ENCODE data around the gene ATXN1. TPM values are rescaled to one million over a fixed set of nuclear protein-coding genes. Genes with fewer than 3 reads are reported as not detected.
"Not testable (repeated sequence)": the region's sequence is repeated elsewhere in the genome, so short reads cannot be mapped to it uniquely, and the experiment has no call there.

The ATXN1 gene
- total RNA-seq, 1 donor from 2014 or later = 18.4 TPM

DNA sequence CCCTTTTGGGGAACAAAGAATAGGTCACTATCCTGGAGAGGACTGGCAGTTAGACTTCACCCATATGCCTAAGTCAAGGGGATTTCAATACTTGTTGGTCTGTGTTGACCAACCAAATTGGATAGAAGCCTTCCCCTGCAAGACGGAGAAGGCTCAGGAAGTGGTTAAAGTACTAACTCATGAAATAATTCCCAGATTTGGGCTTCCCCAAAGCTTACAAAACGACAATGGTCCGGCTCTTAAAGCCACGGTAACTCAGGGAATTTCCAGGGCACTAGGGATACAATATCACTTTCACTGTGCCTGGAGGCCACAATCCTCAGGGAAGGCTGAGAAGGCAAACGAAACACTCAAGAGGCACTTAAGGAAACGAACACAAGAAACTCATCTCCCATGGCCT lies 299.8 kb downstream of the ATXN1 start:
- H3K4me3 ChIP-seq (ENCODE audit: low read depth, low read length) = no peak overlapping the region
- FAIRE-seq (no peak), DNase-seq (ENCODE audit: low read depth) (no peak)
- H3K36me3 ChIP-seq (ENCODE audit: control insufficient read depth, insufficient read depth, low read length) = no peaks in the 10 kb centered on the region
- TF ChIP-seq, protein P1, sequence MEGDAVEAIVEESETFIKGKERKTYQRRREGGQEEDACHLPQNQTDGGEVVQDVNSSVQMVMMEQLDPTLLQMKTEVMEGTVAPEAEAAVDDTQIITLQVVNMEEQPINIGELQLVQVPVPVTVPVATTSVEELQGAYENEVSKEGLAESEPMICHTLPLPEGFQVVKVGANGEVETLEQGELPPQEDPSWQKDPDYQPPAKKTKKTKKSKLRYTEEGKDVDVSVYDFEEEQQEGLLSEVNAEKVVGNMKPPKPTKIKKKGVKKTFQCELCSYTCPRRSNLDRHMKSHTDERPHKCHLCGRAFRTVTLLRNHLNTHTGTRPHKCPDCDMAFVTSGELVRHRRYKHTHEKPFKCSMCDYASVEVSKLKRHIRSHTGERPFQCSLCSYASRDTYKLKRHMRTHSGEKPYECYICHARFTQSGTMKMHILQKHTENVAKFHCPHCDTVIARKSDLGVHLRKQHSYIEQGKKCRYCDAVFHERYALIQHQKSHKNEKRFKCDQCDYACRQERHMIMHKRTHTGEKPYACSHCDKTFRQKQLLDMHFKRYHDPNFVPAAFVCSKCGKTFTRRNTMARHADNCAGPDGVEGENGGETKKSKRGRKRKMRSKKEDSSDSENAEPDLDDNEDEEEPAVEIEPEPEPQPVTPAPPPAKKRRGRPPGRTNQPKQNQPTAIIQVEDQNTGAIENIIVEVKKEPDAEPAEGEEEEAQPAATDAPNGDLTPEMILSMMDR (IDR thresholded peaks at IDR 0.05; ENCODE audit: insufficient read depth, low read length, severe bottlenecking) = no peak
- H3K27me3 ChIP-seq (ENCODE audit: control insufficient read depth, insufficient read depth, low read length) = no peaks in the 10 kb centered on the region

DNA sequence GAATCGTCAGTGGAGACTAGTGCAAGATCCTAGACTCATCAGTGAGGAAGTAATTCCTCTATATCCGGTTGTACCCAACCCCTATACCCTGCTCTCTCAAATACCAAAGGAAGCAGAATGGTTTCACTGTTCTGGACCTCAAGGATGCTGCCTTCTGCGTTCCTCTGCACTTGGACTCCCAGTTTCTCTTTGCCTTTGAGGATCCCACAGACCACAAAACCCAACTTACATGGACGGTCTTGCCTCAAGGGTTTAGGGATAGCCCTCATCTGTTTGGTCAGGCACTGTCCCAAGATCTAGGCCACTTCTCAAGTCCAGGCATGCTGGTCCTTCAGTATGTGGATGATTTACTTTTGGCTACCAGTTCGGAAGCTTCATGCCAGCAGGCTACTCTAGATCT lies 301.8 kb downstream of the ATXN1 start:
- H3K36me3 ChIP-seq (ENCODE audit: control insufficient read depth, insufficient read depth, low read length); H3K27me3 ChIP-seq (ENCODE audit: control insufficient read depth, insufficient read depth, low read length); FAIRE-seq; H3K4me3 ChIP-seq (ENCODE audit: low read depth, low read length); DNase-seq (ENCODE audit: low read depth): not testable (repeated sequence)

DNA sequence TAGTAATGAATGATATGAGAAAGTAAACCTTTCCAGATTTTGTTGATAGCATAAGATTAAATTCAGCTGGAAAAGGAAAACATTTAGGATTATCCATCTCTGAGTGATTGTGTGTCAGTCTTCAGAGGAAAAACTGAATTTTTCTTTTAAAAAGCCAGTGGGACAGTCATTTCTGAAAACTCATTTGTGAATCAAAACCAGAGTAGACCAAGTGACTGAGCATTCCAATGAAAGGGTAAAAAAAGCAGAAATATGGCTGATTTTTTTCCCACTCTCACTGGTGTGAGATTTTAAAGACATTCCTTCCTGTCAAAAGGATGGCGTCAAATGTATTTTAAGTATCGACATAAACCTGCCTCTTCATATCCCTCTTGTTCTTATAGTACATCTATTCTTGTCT lies 308.9 kb downstream of the ATXN1 start:
- Histone ChIP-seq H3K4me3 (ENCODE audit: low read depth, low read length) (no peak overlapping the region), H3K27me3 (ENCODE audit: control insufficient read depth, insufficient read depth, low read length) (no peaks in the 10 kb centered on the region), H3K36me3 (ENCODE audit: control insufficient read depth, insufficient read depth, low read length) (no peaks in the 10 kb centered on the region)
- no peak for DNase-seq (ENCODE audit: low read depth)
- TF ChIP-seq, protein P1 (IDR thresholded peaks at IDR 0.05; ENCODE audit: insufficient read depth, low read length, severe bottlenecking) = no peak
- no peak for FAIRE-seq

DNA sequence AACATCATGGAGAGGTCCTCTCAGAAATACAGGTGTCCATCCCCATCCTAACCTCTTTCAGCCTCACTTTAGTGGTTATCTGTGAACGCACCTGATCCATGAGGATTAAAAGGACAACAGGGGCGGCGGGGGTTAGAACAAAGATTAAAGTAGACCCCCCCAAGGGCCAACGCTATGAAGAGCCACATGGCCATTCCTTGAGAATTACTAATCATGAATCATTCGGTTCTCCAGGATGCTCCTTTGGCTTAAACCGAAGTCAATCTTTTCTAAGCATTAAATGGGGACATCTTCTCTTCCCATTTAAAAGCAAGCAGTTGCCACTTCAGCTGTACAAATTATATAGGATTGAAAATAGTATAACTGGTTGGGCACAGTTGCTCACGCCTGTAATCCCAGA lies 310.4 kb downstream of the ATXN1 start:
- no peaks in the 10 kb centered on the region for H3K27me3 ChIP-seq (ENCODE audit: control insufficient read depth, insufficient read depth, low read length)
- TF ChIP-seq, protein P1 (IDR thresholded peaks at IDR 0.05; ENCODE audit: insufficient read depth, low read length, severe bottlenecking) = no peak
- no peaks in the 10 kb centered on the region for H3K36me3 ChIP-seq (ENCODE audit: control insufficient read depth, insufficient read depth, low read length)
- H3K4me3 ChIP-seq (ENCODE audit: low read depth, low read length) = no peak overlapping the region
- no peak for DNase-seq (ENCODE audit: low read depth)
- FAIRE-seq = no peak

DNA sequence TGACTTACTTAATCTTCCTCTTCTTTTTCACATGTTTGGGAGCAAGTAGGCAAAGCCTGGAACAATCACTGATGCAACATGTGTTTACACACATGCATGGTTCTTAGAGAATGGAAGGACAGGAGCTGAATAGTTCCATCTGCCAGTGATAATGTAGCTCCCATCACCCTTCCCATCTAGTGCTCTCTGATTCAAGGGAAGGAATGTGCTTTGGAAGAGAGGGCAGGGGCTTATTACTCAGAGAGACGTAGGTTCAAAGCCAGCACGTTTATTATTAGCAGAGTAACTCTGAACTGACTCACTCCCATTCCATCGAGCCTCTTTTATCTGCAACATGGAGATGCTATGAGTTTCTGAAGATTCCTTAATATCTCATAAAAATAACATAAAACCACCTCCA lies 311.0 kb downstream of the ATXN1 start:
- no peak for FAIRE-seq
- Histone ChIP-seq H3K27me3 (ENCODE audit: control insufficient read depth, insufficient read depth, low read length) (no peaks in the 10 kb centered on the region), H3K4me3 (ENCODE audit: low read depth, low read length) (no peak overlapping the region), H3K36me3 (ENCODE audit: control insufficient read depth, insufficient read depth, low read length) (no peaks in the 10 kb centered on the region)
- TF ChIP-seq, protein P1 (IDR thresholded peaks at IDR 0.05; ENCODE audit: insufficient read depth, low read length, severe bottlenecking) = no peak
- DNase-seq (ENCODE audit: low read depth) = no peak

DNA sequence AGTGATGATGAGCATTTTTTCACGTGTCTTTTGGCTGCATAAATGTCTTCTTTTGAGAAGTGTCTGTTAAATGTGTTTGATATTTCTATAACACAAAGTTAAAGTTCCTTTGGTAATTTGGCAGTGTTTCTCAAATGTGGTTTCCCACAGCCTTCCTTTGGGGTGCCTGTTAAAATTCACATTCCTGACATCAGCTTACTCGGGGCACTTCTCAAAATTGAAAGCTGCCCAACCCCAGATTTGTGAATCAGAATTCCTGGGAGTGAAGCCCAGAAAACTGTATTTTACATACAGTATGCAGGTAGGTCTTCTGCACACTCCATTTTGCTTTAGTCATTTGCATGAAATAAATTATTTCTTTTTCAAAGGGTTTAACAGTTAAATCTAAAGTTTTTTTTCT lies 315.0 kb downstream of the ATXN1 start:
- no peaks in the 10 kb centered on the region for H3K27me3 ChIP-seq (ENCODE audit: control insufficient read depth, insufficient read depth, low read length)
- no peak for FAIRE-seq
- DNase-seq (ENCODE audit: low read depth) = no peak
- no peak overlapping the region for H3K4me3 ChIP-seq (ENCODE audit: low read depth, low read length)
- TF ChIP-seq, protein P1 (IDR thresholded peaks at IDR 0.05; ENCODE audit: insufficient read depth, low read length, severe bottlenecking) = no peak
- H3K36me3 ChIP-seq (ENCODE audit: control insufficient read depth, insufficient read depth, low read length) = no peaks in the 10 kb centered on the region
